Measurements from ENCODE around the gene RANBP1.

The RANBP1 gene

GRCh38 chr22:20138868-20139267 is 23.0 kb downstream of the RANBP1 start:
- DNase-seq, result no peak

- DNase-seq, result no peak
Observed at GRCh38 chr22:20139391-20140106, 23.6 kb downstream of the RANBP1 start.

GRCh38 chr22:20140107-20140445 is 24.2 kb downstream of the RANBP1 start:
- DNase-seq, result no peak

- no peak for DNase-seq
Observed at GRCh38 chr22:20140521-20140964, 24.6 kb downstream of the RANBP1 start.

GRCh38 chr22:20141186-20142077 is 25.5 kb downstream of the RANBP1 start:
- DNase-seq, result no peak

GRCh38 chr22:20142711-20143621 is 27.1 kb downstream of the RANBP1 start:
- DNase-seq, result no peak

GRCh38 chr22:20143883-20144665 is 28.2 kb downstream of the RANBP1 start:
- DNase-seq, result no peak

GRCh38 chr22:20145206-20145831 is 29.4 kb downstream of the RANBP1 start:
- DNase-seq, result no peak

GRCh38 chr22:20145832-20146223 is 29.9 kb downstream of the RANBP1 start:
- no peak for DNase-seq

- no peak for DNase-seq
Observed at GRCh38 chr22:20146777-20147176, 30.9 kb downstream of the RANBP1 start.

GRCh38 chr22:20147237-20147988 is 31.5 kb downstream of the RANBP1 start:
- DNase-seq, result no peak

GRCh38 chr22:20148414-20148813 is 32.5 kb downstream of the RANBP1 start:
- DNase-seq, result no peak

- no peak for DNase-seq
Observed at GRCh38 chr22:20149257-20150250, 33.6 kb downstream of the RANBP1 start.

- no peak for DNase-seq
Observed at GRCh38 chr22:20150381-20151275, 34.7 kb downstream of the RANBP1 start, which contains the start of gene CCDC188. Gene CCDC188, minus strand, starts transcription at chr22:20151055. Its CDS starts 69 bp downstream, at chr22:20150986.

GRCh38 chr22:20151276-20151588 is 35.3 kb downstream of the RANBP1 start:
- no peak for DNase-seq

- DNase-seq, result no peak
Observed at GRCh38 chr22:20152464-20152890, 36.6 kb downstream of the RANBP1 start.

- no peak for DNase-seq
Observed at GRCh38 chr22:20153945-20154344, 38.0 kb downstream of the RANBP1 start.

GRCh38 chr22:20154602-20155187 is 38.8 kb downstream of the RANBP1 start:
- no peak for DNase-seq

Data from NCI-H187 (cell line).